ENCODE measurements around the gene DMRT3.

DNA sequence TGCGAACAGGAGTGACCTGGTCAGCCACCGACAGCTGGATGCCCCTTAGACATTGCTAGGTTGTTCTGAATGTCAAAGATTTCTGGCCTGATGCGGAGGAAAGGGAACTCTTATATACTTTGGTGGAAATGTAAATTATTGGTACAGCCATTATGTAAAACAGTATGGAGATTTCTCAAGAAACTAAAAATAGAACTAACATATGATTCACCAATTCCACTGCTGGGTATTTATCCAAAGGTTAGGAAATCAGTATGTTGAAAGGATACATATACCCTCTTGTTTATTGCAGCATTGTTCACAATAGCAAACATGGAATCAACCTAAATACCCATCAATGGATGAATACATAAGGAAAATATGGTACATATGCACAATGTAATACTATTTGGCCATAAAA is 31.8 kb downstream of the DMRT3 start:
- TF ChIP-seq POLR2AphosphoS5 (IDR thresholded peaks at IDR 0.05) = no peak
- no peak for TF ChIP-seq CTCF (IDR thresholded peaks at IDR 0.05 in 8 of 11, conservative IDR thresholded peaks at IDR 0.05 in 3 of 11)

All from spleen (tissue), 7 donors.